Esophagus (tissue), 2 donors: ENCODE data around the gene GPR132. TPM values are rescaled to one million over a fixed set of nuclear protein-coding genes. Genes with fewer than 3 reads are reported as not detected.

Experiments
- H3K27ac ChIP-seq, 2 donors: one replicate each; pipeline ENCODE4 v1.5.1; 2013; ENCODE audit warnings: low read depth in 2 of 2, mild to moderate bottlenecking in 2 of 2, inconsistent platforms in 1 of 2, low read length in 1 of 2, moderate library complexity in 1 of 2
- H3K27me3 ChIP-seq, 2 donors: one replicate each; pipeline ENCODE4 v1.6.1; 2013; ENCODE audit warnings: low read length in 2 of 2, control low read depth in 1 of 2, mild to moderate bottlenecking in 1 of 2; ENCODE audit not compliant: insufficient read depth in 2 of 2, control insufficient read depth in 1 of 2
- H3K36me3 ChIP-seq, 2 donors: one replicate each; pipeline ENCODE4 v1.6.1; 2013; ENCODE audit warnings: low read length in 1 of 2; ENCODE audit not compliant: control insufficient read depth in 2 of 2, insufficient read depth in 2 of 2
- H3K4me1 ChIP-seq, 2 donors: one replicate each; pipeline ENCODE4 v1.6.1; 2013; ENCODE audit warnings: low read length in 1 of 2; ENCODE audit not compliant: control insufficient read depth in 2 of 2, insufficient read depth in 2 of 2
- H3K4me3 ChIP-seq, 2 donors: one replicate each; pipeline ENCODE4 v1.5.1; 2013; ENCODE audit warnings: low read length in 2 of 2, mild to moderate bottlenecking in 2 of 2, low read depth in 1 of 2, moderate library complexity in 1 of 2
- H3K9me3 ChIP-seq, 2 donors: one replicate each; pipeline ENCODE4 v1.6.1; 2013; ENCODE audit warnings: mild to moderate bottlenecking in 2 of 2, low read depth in 1 of 2, low read length in 1 of 2, moderate library complexity in 1 of 2; ENCODE audit not compliant: control insufficient read depth in 2 of 2, insufficient read depth in 1 of 2
- WGBS, 2 donors: extraction: QIAGEN DNeasy Blood & Tissue Kit; methylation state at CpG; one replicate each; pipeline ENCODE4 v1.1.7; 2013; 5-methylcytosine and 5-hydroxymethylcytosine counted together
- polyA plus RNA-seq, 2 donors: library from polyadenylated mRNA; stranded (reverse); fragments of 200-250 nt; gene quantifications; one replicate each; pipeline ENCODE4 v1.2.3, GENCODE V29; 2013
- donor health status: healthy with polysubstance abuse.
- donor health status: Bipolar disorder and iron deficiency.

The GPR132 gene
- polyA plus RNA-seq, 2 donors, result 0.42 to 0.47 TPM

DNA sequence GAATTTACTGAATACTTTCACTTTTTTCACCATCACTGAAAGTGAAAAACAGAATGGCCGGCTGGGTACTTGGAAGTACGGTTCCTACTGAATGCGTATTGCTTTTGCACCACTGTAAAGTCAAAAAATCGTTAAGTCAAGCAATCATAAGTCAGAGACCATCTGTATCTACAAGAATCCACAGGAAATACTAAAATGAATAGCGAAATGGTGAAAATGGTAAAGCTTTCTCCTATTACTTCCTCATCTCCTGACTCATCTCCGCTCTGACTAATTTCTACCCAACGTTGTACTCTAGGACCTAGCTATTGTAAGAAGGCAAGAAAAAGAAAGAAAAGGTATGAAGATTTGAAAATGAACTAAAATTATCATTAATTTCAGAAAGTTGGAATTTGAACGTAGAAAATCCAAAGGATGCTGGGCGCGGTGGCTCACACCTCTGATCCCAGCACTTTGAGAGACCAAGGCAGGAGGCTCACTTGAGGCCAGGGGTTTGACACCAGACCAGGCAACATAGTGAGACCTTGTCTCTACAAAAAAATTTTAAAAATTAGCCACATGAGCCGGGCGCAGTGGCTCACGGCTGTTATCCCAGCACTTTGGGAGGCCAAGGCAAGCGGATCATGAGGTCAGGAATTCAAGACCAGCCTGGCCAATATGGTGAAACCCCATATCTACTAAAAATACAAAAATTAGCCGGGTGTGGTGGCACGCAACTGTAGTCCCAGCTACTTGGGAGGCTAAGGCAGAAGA lies 39.0 kb downstream of the GPR132 start:
- Histone ChIP-seq H3K4me3 (no peak overlapping the region), H3K9me3 (no peaks in the 10 kb centered on the region), H3K27me3 (no peaks in the 10 kb centered on the region), H3K36me3 (no peaks in the 10 kb centered on the region), H3K4me1 (no peaks in the 10 kb centered on the region), H3K27ac (no peak overlapping the region)
- 85 to 88% methylated on average over 16 of the region's 16 CpGs for WGBS, 2 donors

DNA sequence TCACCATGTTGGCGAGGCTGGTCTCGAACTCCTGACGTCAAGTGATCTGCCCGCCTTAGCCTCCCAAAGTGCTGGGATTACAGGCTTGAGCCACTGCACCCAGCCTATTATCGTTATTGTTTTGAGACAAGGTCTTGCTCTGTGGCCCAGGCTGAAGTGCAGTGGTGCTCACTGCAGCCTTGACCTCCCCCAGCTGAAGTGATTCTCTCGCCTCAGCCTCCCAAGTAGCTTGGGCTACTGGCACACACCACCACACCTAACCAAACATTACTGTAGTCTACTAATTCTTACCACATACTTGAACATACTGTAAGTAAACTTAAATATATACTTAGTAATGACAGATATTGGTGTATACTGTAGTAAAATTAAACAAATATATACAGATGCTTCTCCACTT lies 39.8 kb downstream of the GPR132 start:
- H3K4me1 ChIP-seq, result no peaks in the 10 kb centered on the region
- WGBS, 2 donors, result 94 to 96% methylated on average over 6 of the region's 6 CpGs
- H3K27ac ChIP-seq, result no peak overlapping the region
- no peaks in the 10 kb centered on the region for H3K36me3 ChIP-seq
- no peak overlapping the region for H3K4me3 ChIP-seq
- H3K9me3 ChIP-seq, result no peaks in the 10 kb centered on the region
- no peaks in the 10 kb centered on the region for H3K27me3 ChIP-seq

DNA sequence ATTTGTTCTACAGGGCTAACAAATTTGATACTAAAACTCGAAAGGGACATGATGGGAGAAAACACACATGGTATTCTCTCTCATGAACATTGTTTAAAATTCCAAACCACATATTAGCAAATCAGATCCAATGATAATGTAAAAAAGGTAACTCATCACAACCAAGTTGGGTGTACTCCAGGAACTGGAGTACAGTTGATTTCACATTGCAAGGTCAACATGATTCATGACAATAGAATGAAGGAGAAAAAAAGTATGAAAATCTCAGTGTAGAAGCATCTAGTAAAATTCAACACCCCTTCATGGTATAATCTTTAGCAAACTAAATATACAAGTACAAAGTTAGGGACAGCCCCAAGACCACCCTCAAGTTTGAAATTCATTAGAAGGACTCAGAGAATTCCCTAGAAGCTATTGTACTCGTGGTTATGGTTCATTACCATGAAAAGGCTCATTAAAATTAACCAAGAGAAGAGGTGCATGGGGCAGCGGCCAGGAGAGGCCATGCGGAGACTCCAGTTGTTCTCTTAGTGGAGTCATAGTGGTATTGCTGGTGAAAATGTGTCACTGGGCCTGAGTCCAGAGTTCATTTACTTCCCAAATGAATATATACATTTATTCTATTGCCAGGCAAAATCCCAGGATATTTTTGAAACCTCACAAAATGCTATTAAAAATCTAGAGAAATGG lies 41.3 kb downstream of the GPR132 start:
- Histone ChIP-seq H3K9me3 (no peaks in the 10 kb centered on the region), H3K36me3 (peaks cover 0 to 2% of the 10 kb centered on the region in 2 donors), H3K27ac (no peak overlapping the region), H3K27me3 (no peaks in the 10 kb centered on the region), H3K4me1 (peaks cover 0 to 4% of the 10 kb centered on the region in 2 donors), H3K4me3 (no peak overlapping the region)
- 73 to 79% methylated on average over 4 of the region's 4 CpGs for WGBS, 2 donors

DNA sequence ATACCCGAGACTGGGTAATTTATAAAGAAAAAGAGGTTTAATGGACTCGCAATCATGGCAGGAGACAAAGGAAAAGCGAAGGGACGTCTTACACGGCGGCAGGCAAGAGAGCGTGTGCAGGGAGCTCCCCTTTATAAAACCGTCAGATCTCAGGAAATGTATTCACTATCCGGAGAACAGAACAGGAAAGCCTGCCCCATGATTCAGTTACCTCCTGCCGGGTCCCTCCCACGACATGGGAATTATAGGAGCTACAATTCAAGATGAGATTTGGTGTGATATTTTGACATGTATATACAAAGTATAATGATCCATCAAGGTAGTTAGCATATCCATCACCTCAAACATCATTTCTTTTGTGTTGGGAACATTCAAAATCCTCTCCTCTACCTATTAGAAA lies 42.1 kb downstream of the GPR132 start:
- Histone ChIP-seq H3K4me1 (peaks cover 0 to 8% of the 10 kb centered on the region in 2 donors), H3K4me3 (no peak overlapping the region), H3K27ac (no peak overlapping the region), H3K9me3 (no peaks in the 10 kb centered on the region), H3K36me3 (peaks cover 0 to 2% of the 10 kb centered on the region in 2 donors), H3K27me3 (no peaks in the 10 kb centered on the region)
- WGBS, 2 donors, result 81% methylated on average over 11 of the region's 11 CpGs

DNA sequence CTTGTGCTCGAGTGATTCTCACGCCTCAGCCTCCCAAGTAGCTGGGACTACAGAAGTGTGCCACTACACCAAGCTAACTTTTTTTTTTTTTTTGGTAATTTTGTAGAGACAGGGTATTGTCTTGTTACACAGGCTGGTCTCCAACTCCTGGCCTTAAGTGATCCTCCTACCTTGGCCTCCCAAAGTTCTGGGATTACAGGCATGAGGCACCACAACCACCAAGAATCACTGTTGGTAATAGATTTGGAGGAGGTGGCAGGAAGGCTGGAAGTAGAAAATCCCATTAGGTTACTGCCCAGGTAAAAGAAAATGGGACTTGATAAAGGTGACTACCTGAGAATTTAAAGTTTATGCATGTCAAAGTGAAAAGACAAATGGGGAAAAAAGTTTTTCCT lies 43.0 kb downstream of the GPR132 start:
- Histone ChIP-seq H3K4me1 (peaks cover 0 to 8% of the 10 kb centered on the region in 2 donors), H3K27ac (no peak overlapping the region), H3K4me3 (no peak overlapping the region)

DNA sequence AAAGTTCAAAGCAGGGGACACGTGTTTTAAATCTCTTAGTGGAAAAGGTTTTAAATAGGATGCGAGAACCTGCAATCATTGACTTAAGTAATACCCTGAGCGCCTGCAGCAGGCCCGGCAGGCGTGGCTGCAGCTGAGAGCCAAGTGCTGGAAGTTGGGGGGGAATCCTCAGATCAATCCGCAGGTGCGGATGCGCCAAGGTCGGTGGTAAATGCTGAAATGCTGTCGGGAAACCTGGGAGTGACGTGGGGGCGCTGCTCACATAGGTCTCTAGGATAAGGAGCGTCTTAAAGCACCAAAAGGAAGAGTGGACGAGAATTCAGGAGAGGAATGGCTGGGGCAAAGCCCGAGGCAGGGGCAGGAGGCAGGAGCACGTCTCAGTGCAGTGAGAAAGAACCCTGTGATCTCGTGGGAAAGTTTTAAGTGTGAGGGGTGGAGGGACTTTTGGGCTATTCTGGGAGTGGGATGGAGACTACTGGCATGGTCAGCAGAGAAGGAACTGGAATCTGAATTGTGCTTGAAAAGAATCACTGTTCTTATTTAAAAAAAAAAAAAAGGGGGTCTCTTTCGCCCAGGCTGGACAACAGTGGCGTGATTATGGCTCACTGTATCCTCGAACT lies 43.5 kb downstream of the GPR132 start:
- 11% methylated on average over 20 of the region's 20 CpGs for WGBS, 2 donors
- H3K9me3 ChIP-seq, result no peaks in the 10 kb centered on the region
- peak overlapping the region; percentile 54 to 61 for H3K4me3 ChIP-seq
- H3K27ac ChIP-seq, result peak overlapping the region; percentile 89 to 95
- no peaks in the 10 kb centered on the region for H3K27me3 ChIP-seq
- peaks cover 0 to 8% of the 10 kb centered on the region in 2 donors for H3K4me1 ChIP-seq
- peaks cover 0 to 2% of the 10 kb centered on the region in 2 donors for H3K36me3 ChIP-seq

More for the DNA sequence above, 43.0 kb downstream of the GPR132 start:
- Histone ChIP-seq H3K36me3 (peaks cover 0 to 2% of the 10 kb centered on the region in 2 donors), H3K27me3 (no peaks in the 10 kb centered on the region), H3K9me3 (no peaks in the 10 kb centered on the region)
- 63 to 79% methylated on average over 2 of the region's 2 CpGs for WGBS, 2 donors

DNA sequence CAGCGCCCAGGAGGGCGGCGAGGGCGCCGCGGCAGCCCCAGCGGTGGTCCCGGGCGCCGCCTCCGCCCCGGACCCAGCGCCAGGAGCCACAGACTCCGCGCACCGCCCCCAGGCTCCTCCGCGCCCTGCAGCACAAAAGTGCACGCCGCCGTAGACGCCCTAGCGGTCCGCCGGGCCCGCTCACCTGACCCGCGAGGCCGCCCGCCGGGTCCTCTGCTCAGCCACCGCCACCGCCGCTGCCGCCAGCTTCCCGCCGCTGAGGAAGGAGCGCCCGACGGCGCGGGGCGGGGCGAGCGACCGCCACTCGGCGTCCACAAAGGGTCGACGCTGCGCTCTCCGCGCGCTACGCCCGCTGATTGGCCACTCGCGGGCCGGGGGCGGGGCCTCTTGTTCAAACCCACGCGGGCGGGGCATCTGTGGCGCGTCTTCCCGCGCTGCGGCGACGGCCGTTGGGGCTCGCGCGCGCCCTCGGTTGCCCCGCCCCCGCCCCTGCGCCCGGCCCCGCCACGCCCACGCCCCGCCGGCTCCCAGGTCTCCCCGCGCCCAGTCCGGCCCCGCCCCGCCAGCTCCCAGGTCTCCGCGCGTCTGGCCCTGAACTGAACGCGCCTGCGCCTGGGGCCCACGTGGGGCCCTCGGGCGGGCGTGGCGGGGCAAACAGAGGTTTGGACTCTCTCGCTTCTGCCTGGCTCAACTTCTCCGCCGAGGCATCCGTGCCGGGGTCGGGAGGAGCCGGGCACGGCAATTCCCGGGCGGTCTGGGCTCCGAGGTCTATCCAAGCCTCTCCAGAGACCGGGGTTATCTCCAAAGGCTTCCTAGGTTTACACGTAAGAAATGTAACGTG lies 44.2 kb downstream of the GPR132 start, which contains the start of gene CDCA4:
TSS of gene CDCA4 (minus strand) at position 269 of the 841 bp plus-strand sequence. CDS start 9,154 bp downstream, outside the sequence.
- H3K27me3 ChIP-seq, result no peaks in the 10 kb centered on the region
- peaks cover 0 to 11% of the 10 kb centered on the region in 2 donors for H3K4me1 ChIP-seq
- 1% methylated on average over 74 to 115 of the region's 115 CpGs for WGBS, 2 donors
- peak within 1 kb of the TSS; percentile 92 to 95 for H3K27ac ChIP-seq
- H3K4me3 ChIP-seq, result peak within 1 kb of the TSS; percentile 90 to 91
- H3K36me3 ChIP-seq, result peaks cover 0 to 2% of the 10 kb centered on the region in 2 donors
- H3K9me3 ChIP-seq, result no peaks in the 10 kb centered on the region

DNA sequence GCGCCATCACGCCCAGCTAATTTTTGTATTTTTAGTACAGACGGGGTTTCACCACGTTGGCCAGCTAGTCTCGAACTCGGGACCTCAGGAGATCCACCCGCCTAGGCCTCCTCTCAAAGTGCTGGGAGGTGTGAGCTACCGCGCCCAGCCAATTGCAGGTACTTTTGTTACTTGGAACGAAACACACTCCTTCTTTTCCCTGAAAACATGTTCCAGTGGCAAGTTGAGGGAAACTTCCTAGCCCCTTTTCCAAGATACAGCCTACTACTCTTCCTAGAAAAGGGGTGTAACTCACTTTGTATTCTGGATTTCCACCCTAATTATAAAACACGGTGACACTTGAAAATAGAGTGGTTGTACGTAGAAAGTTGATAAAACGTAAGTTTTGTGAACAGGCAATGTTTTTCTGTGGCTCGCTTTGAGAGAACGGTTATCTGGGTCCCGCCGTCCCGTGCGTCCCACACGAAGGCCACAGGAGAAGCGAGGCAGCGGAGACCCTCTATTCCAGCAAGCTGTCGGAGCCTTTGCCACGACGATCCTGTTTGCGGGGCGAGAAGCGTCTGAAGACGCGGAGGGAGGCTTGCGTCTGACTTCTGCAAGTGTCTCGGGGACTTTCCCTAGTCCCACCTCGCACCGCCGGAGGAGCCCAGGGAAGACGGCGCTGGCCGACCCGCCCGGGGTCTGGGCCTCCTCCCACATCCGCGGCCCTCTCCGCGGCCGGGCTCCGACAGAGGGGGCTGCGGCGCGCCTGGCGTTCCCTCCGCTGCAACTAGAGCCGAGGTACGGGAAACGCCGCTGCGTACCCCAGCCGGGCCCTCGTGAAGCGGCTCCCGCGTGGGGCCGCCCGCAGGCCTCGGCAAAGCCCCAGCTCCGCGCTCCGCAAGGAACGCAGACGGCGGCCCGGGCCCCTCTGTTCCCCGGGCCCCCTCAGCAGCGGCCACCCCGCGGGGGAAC lies 45.1 kb downstream of the GPR132 start:
- peak overlapping the region; percentile 92 to 93 for H3K27ac ChIP-seq
- 3% methylated on average over 72 to 75 of the region's 75 CpGs for WGBS, 2 donors
- H3K36me3 ChIP-seq, result peaks cover 0 to 2% of the 10 kb centered on the region in 2 donors
- H3K4me3 ChIP-seq, result peak overlapping the region; percentile 90 to 91
- no peaks in the 10 kb centered on the region for H3K9me3 ChIP-seq
- H3K4me1 ChIP-seq, result peaks cover 0 to 14% of the 10 kb centered on the region in 2 donors
- no peaks in the 10 kb centered on the region for H3K27me3 ChIP-seq
